OCI-LY3 (cell line): Measurements from ENCODE around the gene ZKSCAN4.

Experiments used
- H2AFZ ChIP-seq: fragments of 200-600, 300-600 bp; shearing (Covaris generic); 2 replicates; pipeline ENCODE4 v1.6.0; 2014; ENCODE audit warnings: antibody characterized with exemption, low read depth, low read length
- H3K27ac ChIP-seq: fragments of 200-600, 300-600 bp; sonication (generic); 2 replicates; pipeline ENCODE4 v1.5.1; 2014; ENCODE audit warnings: mild to moderate bottlenecking, low read length, moderate library complexity, mixed read lengths
- H3K27me3 ChIP-seq: fragments of 200-600, 300-600 bp; sonication (generic); 2 replicates; pipeline ENCODE4 v1.6.1; 2014; ENCODE audit warnings: low read depth, low read length, mixed read lengths
- H3K36me3 ChIP-seq: fragments of 200-600, 300-600 bp; sonication (generic); replicated peaks from 2 replicates; pipeline ENCODE3; 2014; ENCODE audit warnings: low read depth, low read length, mixed read lengths
- H3K4me1 ChIP-seq: fragments of 300-600, 200-600 bp; sonication (generic); 2 replicates; pipeline ENCODE4 v1.6.1; 2014; ENCODE audit warnings: low read length, mixed read lengths
- H3K4me2 ChIP-seq: fragments of 200-600, 300-600 bp; sonication (generic); 2 replicates; pipeline ENCODE4 v1.6.1; 2014; ENCODE audit warnings: low read length, mixed read lengths
- H3K4me3 ChIP-seq: fragments of 300-600, 200-600 bp; sonication (generic); 2 replicates; pipeline ENCODE4 v1.5.1; 2014; ENCODE audit warnings: antibody characterized with exemption, mild to moderate bottlenecking, low read length, moderate library complexity
- H3K79me2 ChIP-seq: fragments of 300-600, 200-600 bp; shearing (Covaris generic); 2 replicates; pipeline ENCODE4 v1.6.1; 2014; ENCODE audit warnings: mild to moderate bottlenecking, low read length, mixed read lengths
- H3K9ac ChIP-seq: fragments of 300-600, 200-600 bp; shearing (Covaris generic); 2 replicates; pipeline ENCODE4 v1.6.0; 2014; ENCODE audit warnings: mild to moderate bottlenecking, low read length, moderate library complexity
- H3K9me3 ChIP-seq: fragments of 200-600, 300-600 bp; shearing (Covaris generic); 2 replicates; pipeline ENCODE4 v1.6.1; 2014; ENCODE audit warnings: low read length, mixed read lengths; ENCODE audit not compliant: insufficient read depth
- H4K20me1 ChIP-seq: fragments of 200-600, 300-600 bp; sonication (generic); 2 replicates; pipeline ENCODE4 v1.6.1; 2016; ENCODE audit warnings: low read length, mixed read lengths; ENCODE audit not compliant: insufficient read depth
- CTCF ChIP-seq: fragments of 200-600, 300-600 bp; sonication (generic); IDR thresholded peaks from 2 replicates; pipeline ENCODE4 v1.5.1; 2014; ENCODE audit warnings: antibody characterized with exemption, low read length, low read depth
- EZH2phosphoT487 ChIP-seq: fragments of 200-600 bp; shearing (Covaris generic); IDR thresholded peaks from 2 replicates; pipeline ENCODE4 v1.6.1; 2018; ENCODE audit warnings: antibody characterized with exemption, mixed run types, low read depth

The ZKSCAN4 gene

GRCh38 chr6:28225056-28225834 is 26.8 kb downstream of the ZKSCAN4 start, which contains the start of gene ZSCAN9:
TSS of gene ZSCAN9 (plus strand) at chr6:28225275. CDS start at chr6:28227085, 1,810 bp downstream.
- Histone ChIP-seq H3K4me1 (peaks cover 9% of the 10 kb centered on the region), H3K36me3 (peaks cover 20% of the 10 kb centered on the region), H3K4me3 (peak within 1 kb of the TSS; percentile 93), H3K9me3 (no peaks in the 10 kb centered on the region), H3K27ac (peak within 1 kb of the TSS; percentile 22; the same call in 1 of the 2 replicates), H4K20me1 (no peaks in the 10 kb centered on the region), H3K4me2 (peak within 1 kb of the TSS; percentile 87), H3K9ac (peak within 1 kb of the TSS; percentile 84), H3K79me2 (peaks cover 10% of the 10 kb centered on the region), H2AFZ (peak within 1 kb of the TSS; percentile 78), H3K27me3 (no peaks in the 10 kb centered on the region)
- TF ChIP-seq EZH2phosphoT487 (no peak), CTCF (no peak)

- Histone ChIP-seq H3K9ac (peak overlapping the region; percentile 84), H3K4me2 (peak overlapping the region; percentile 87), H3K9me3 (no peaks in the 10 kb centered on the region), H3K4me1 (peaks cover 9% of the 10 kb centered on the region), H3K27me3 (no peaks in the 10 kb centered on the region), H2AFZ (peak overlapping the region; percentile 78; the same call in 1 of the 2 replicates), H3K79me2 (peaks cover 10% of the 10 kb centered on the region), H3K4me3 (peak overlapping the region; percentile 93), H3K27ac (peak overlapping the region; percentile 22; the same call in 1 of the 2 replicates), H4K20me1 (no peaks in the 10 kb centered on the region), H3K36me3 (peaks cover 17% of the 10 kb centered on the region)
- TF ChIP-seq EZH2phosphoT487 (no peak), CTCF (no peak)
These were observed 27.7 kb downstream of the ZKSCAN4 start for GRCh38 chr6:28224131-28225055.

GRCh38 chr6:28220257-28221133 is 31.6 kb downstream of the ZKSCAN4 start:
- no peak overlapping the region for H3K4me3 ChIP-seq
- H4K20me1 ChIP-seq, result no peaks in the 10 kb centered on the region
- H3K79me2 ChIP-seq, result peaks cover 6% of the 10 kb centered on the region
- H3K27ac ChIP-seq, result no peak overlapping the region
- peak overlapping the region; percentile 28 for H3K4me2 ChIP-seq
- no peak overlapping the region for H3K9ac ChIP-seq
- no peaks in the 10 kb centered on the region for H3K9me3 ChIP-seq
- TF ChIP-seq CTCF (no peak), EZH2phosphoT487 (no peak)
- H3K27me3 ChIP-seq, result no peaks in the 10 kb centered on the region
- H3K36me3 ChIP-seq, result no peaks in the 10 kb centered on the region
- peak overlapping the region; percentile 46; the same call in 1 of the 2 replicates for H2AFZ ChIP-seq
- H3K4me1 ChIP-seq, result peaks cover 13% of the 10 kb centered on the region; the same call in 1 of the 2 replicates
